A549 (cell line): ENCODE results near the gene CDK9. TPM values are rescaled to one million over a fixed set of nuclear protein-coding genes. Genes with fewer than 3 reads are reported as not detected.

Source experiments
- ATAC-seq, 2 experiments: fragments of 200-7000 bp in 1 of 2; fragments of >200 bp in 1 of 2; cut with Nextera tagmentation in 1 of 2; cut with Tn5 transposase in 1 of 2; 3 replicates each; pipeline versions ENCODE4 v1.8.0 to v1.9.1; 2018 to 2020; ENCODE audit warnings: mild to moderate bottlenecking in 1 of 2, moderate library complexity in 1 of 2
- CTCF ChIA-PET: fragments of 300-600 bp; sonication (Branson Sonifier 250); formaldehyde crosslinking; extraction: SDS; loops from one replicate; lab custom pipeline; 2021; ENCODE audit warnings: antibody characterized with exemption, inconsistent platforms; lab: Yijun Ruan, JAX
- POLR2A ChIA-PET: fragments of 350-600 bp; formaldehyde crosslinking; extraction: SDS; loops from one replicate; lab custom pipeline; 2021; ENCODE audit warnings: antibody characterized with exemption, inconsistent platforms; lab: Yijun Ruan, JAX
- DNase-seq, 2 experiments: peaks; one replicate each; pipeline versions ENCODE4 v3.0.0 to v3.0.0-alpha.2; 2011 to 2016; ENCODE audit warnings: low read depth in 1 of 2, low spot score in 1 of 2
- FAIRE-seq: peaks from 2 replicates; lab custom pipeline; 2011; peaks lifted over from hg19 to GRCh38; lab: Jason Lieb, UNC
- H3K27ac ChIP-seq, 2 experiments: fragments of >200 bp; sonication (Bioruptor Twin); formaldehyde crosslinking; 3 replicates each; pipeline ENCODE4 v1.5.1; 2016 to 2017
- H3K4me1 ChIP-seq: fragments of >200 bp; sonication (Bioruptor Twin); formaldehyde crosslinking; 3 replicates; pipeline ENCODE4 v1.6.1; 2016
- H3K4me2 ChIP-seq: fragments of >200 bp; sonication (Bioruptor Twin); formaldehyde crosslinking; 3 replicates; pipeline ENCODE4 v1.6.1; 2016
- H3K4me3 ChIP-seq: fragments of >200 bp; sonication (Bioruptor Twin); formaldehyde crosslinking; 3 replicates; pipeline ENCODE4 v1.5.1; 2016
- H3K9me3 ChIP-seq: fragments of >200 bp; sonication (Bioruptor Twin); formaldehyde crosslinking; 3 replicates; pipeline ENCODE4 v1.6.1; 2016
- BHLHE40 ChIP-seq: IDR thresholded peaks from 2 replicates; pipeline ENCODE4 v1.6.1; 2012; ENCODE audit warnings: low read depth, low read length, inconsistent platforms
- CBX8 ChIP-seq: fragments of 200-600 bp; sonication (generic); IDR thresholded peaks from 2 replicates; pipeline ENCODE4 v1.6.1; 2016
- EHF ChIP-seq: fragments of 250-450 bp; sonication (Bioruptor Pico); IDR thresholded peaks from 2 replicates; pipeline ENCODE4 v1.5.0; 2020; ENCODE audit warnings: mild to moderate bottlenecking
- EHMT2 ChIP-seq: fragments of 200-600 bp; sonication (generic); IDR thresholded peaks from 2 replicates; pipeline ENCODE4 v1.6.1; 2016; ENCODE audit warnings: antibody characterized with exemption, low read depth, mild to moderate bottlenecking, moderate library complexity
- FOSB ChIP-seq: fragments of 250-450 bp; sonication (Bioruptor Pico); IDR thresholded peaks from 2 replicates; pipeline ENCODE4 v1.5.0; 2020; ENCODE audit warnings: mild to moderate bottlenecking, moderate library complexity
- HDAC2 ChIP-seq: fragments of 200-600 bp; sonication (generic); IDR thresholded peaks from 2 replicates; pipeline ENCODE4 v1.6.1; 2016
- HOXA7 ChIP-seq: fragments of 250-450 bp; sonication (Bioruptor Pico); IDR thresholded peaks from 2 replicates; pipeline ENCODE4 v1.5.0; 2020; ENCODE audit warnings: mild to moderate bottlenecking, moderate library complexity
- HOXB5 ChIP-seq: fragments of 250-450 bp; sonication (Bioruptor Pico); IDR thresholded peaks from 2 replicates; pipeline ENCODE4 v1.5.0; 2020; ENCODE audit warnings: mild to moderate bottlenecking, moderate library complexity
- KDM5A ChIP-seq: fragments of 200-600 bp; sonication (generic); IDR thresholded peaks from 2 replicates; pipeline ENCODE4 v1.6.1; 2016; ENCODE audit warnings: antibody characterized with exemption, mild to moderate bottlenecking
- MAX ChIP-seq: IDR thresholded peaks from 2 replicates; pipeline ENCODE4 v1.6.1; 2012
- NR3C1 ChIP-seq: fragments of >200 bp; sonication (Bioruptor Twin); formaldehyde crosslinking; IDR thresholded peaks from 3 replicates; pipeline ENCODE4 v1.6.1; 2017
- PBX3 ChIP-seq: IDR thresholded peaks from 2 replicates; pipeline ENCODE4 v1.6.1; 2012
- PHF8 ChIP-seq: fragments of 200-600 bp; sonication (generic); IDR thresholded peaks from 2 replicates; pipeline ENCODE4 v1.6.1; 2016; ENCODE audit warnings: low read depth, mild to moderate bottlenecking, antibody characterized with exemption, moderate library complexity, borderline replicate concordance
- POLR2AphosphoS2 ChIP-seq: conservative IDR thresholded peaks from 2 replicates; pipeline ENCODE4 v1.6.1; 2012; ENCODE audit warnings: low read length, improper control_type of control experiment, inconsistent platforms
- RCOR1 ChIP-seq: fragments of 150-350 bp; IDR thresholded peaks from 2 replicates; pipeline ENCODE4 v1.6.1; 2014; ENCODE audit warnings: antibody characterized with exemption, low read length, low read depth
- REST ChIP-seq: fragments of 200-600 bp; sonication (generic); IDR thresholded peaks from 2 replicates; pipeline ENCODE4 v1.6.1; 2016; ENCODE audit warnings: antibody characterized with exemption, mild to moderate bottlenecking, moderate library complexity
- RNF2 ChIP-seq: fragments of 200-600 bp; sonication (generic); IDR thresholded peaks from 2 replicates; pipeline ENCODE4 v1.6.1; 2016; ENCODE audit warnings: low read depth, mild to moderate bottlenecking, antibody characterized with exemption, moderate library complexity, borderline replicate concordance
- SREBF2 ChIP-seq: fragments of 450-650 bp; IDR thresholded peaks from 2 replicates; pipeline ENCODE4 v1.6.1; 2014; ENCODE audit warnings: mild to moderate bottlenecking, moderate library complexity
- WGBS: methylation state at CpG from one replicate; pipeline ENCODE4 v1.1.6; 2017; ENCODE audit errors: missing lambda C conversion rate; 5-methylcytosine and 5-hydroxymethylcytosine counted together
- polyA plus RNA-seq, 4 experiments: library from polyadenylated mRNA; depleted of rRNA in 3 of 4; stranded (reverse); fragments of >200 nt; fragmentation: RNase III in 1 of 4; extraction: RNeasy Plus Mini Kit Qiagen cat#74134 plus additional on column Dnase treatment in 1 of 4; gene quantifications; 2 replicates in 3 of 4; 3 replicates in 1 of 4; pipeline ENCODE4 v1.2.3, GENCODE V29; 2011 to 2017

Gene CDK9
- polyA plus RNA-seq, 2 of the 4 experiments (the other 2 are of a cell fraction) = 43.8 to 45.7 TPM

GRCh38 chr9:127770905-127771569, 14.8 kb upstream of the CDK9 start:
- peak; percentile 92 to 98 for ATAC-seq
- ChIA-PET CTCF (interaction anchor here (0.8 to 15.5 kb wide), 9 partner anchors 13 to 153 kb away, joined by 3 to 157 read pairs (median 5); partner anchors contain the start of genes CDK9, SH2D3C and TOR2A), POLR2A (interaction anchor here (0.6 to 1.0 kb wide), 7 partner anchors 9 to 232 kb away, joined by 3 to 5 read pairs (median 4); partner anchors contain the start of gene CDK9)
- 8% methylated on average over 26 of the region's 43 CpGs for WGBS
- DNase-seq = peak; percentile 86 to 98
- TF ChIP-seq MAX (peak; percentile 46; the same call in 1 of the 2 replicates), RNF2 (no peak), HOXB5 (CRISPR knock-in tag) (peak; percentile 100), CBX8 (no peak), PBX3 (peak; percentile 6; the same call in 1 of the 2 replicates)
- H3K4me3 ChIP-seq = peak overlapping the region; percentile 40
- peaks cover 4% of the 10 kb centered on the region; the same call in 1 of the 3 replicates for H3K4me1 ChIP-seq
- H3K4me2 ChIP-seq = peak overlapping the region; percentile 74
- H3K9me3 ChIP-seq = no peaks in the 10 kb centered on the region
- peak overlapping the region in 1 of 2 experiments; percentile 54; a peak in 2 of 6 replicates for H3K27ac ChIP-seq
- FAIRE-seq = no peak

GRCh38 chr9:127771570-127772189, 14.2 kb upstream of the CDK9 start:
- Histone ChIP-seq H3K9me3 (no peaks in the 10 kb centered on the region), H3K27ac (peak overlapping the region; percentile 50 to 54; a peak in 5 of 6 replicates), H3K4me1 (peaks cover 4% of the 10 kb centered on the region; the same call in 1 of the 3 replicates), H3K4me2 (peak overlapping the region; percentile 74), H3K4me3 (peak overlapping the region; percentile 40)
- no peak for DNase-seq
- no peak for FAIRE-seq
- no peak; a peak in 1 of 6 replicates for ATAC-seq
- ChIA-PET POLR2A (interaction anchor here (0.6 to 1.0 kb wide), 7 partner anchors 9 to 231 kb away, joined by 3 to 5 read pairs (median 4); partner anchors contain the start of gene CDK9), CTCF (interaction anchor here (0.8 to 15.5 kb wide), 8 partner anchors 12 to 101 kb away, joined by 3 to 157 read pairs (median 5); partner anchors contain the start of genes CDK9, SH2D3C and TOR2A)
- TF ChIP-seq BHLHE40 (no peak), EHMT2 (no peak), MAX (0 out of 2 replicates have a peak, but pooled peaks have one; percentile 3), SREBF2 (no peak)
- 4% methylated on average over 11 of the region's 19 CpGs for WGBS

GRCh38 chr9:127772603-127773002, 13.2 kb upstream of the CDK9 start:
- Histone ChIP-seq H3K4me3 (no peak overlapping the region), H3K9me3 (no peaks in the 10 kb centered on the region), H3K27ac (no peak overlapping the region), H3K4me1 (peaks cover 4% of the 10 kb centered on the region; the same call in 1 of the 3 replicates), H3K4me2 (no peak overlapping the region)
- no peak for FAIRE-seq
- DNase-seq = no peak
- no peak for ATAC-seq
- CTCF ChIA-PET = interaction anchor here (4.5 to 15.5 kb wide), 3 partner anchors 11 to 98 kb away, joined by 20 to 157 read pairs (median 47); partner anchors contain the start of genes CDK9, SH2D3C and TOR2A
- POLR2A ChIA-PET = no interaction called here
- TF ChIP-seq KDM5A (no peak), PHF8 (no peak), FOSB (CRISPR knock-in tag) (no peak), HOXA7 (CRISPR knock-in tag) (no peak), HDAC2 (no peak), RCOR1 (no peak), RNF2 (no peak), NR3C1 (no peak), REST (no peak), HOXB5 (CRISPR knock-in tag) (no peak), EHF (CRISPR knock-in tag) (no peak), POLR2AphosphoS2 (no peak)
- 91% methylated on average over 5 of the region's 5 CpGs for WGBS
